Dedifferentiated amniotic fluid mesenchymal stem cell (primary cell): Measurements from ENCODE around the gene RAET1L.
A peak's percentile ranks its signal among the peaks of the same experiment; 100 is the strongest.
"Not testable (repeated sequence)": the region's sequence is repeated elsewhere in the genome, so short reads cannot be mapped to it uniquely, and the experiment has no call there.

Source experiments
- DNase-seq: peaks from one replicate; pipeline ENCODE4 v3.0.0-alpha.2; 2016; ENCODE audit errors: extremely low spot score

Gene RAET1L

DNA sequence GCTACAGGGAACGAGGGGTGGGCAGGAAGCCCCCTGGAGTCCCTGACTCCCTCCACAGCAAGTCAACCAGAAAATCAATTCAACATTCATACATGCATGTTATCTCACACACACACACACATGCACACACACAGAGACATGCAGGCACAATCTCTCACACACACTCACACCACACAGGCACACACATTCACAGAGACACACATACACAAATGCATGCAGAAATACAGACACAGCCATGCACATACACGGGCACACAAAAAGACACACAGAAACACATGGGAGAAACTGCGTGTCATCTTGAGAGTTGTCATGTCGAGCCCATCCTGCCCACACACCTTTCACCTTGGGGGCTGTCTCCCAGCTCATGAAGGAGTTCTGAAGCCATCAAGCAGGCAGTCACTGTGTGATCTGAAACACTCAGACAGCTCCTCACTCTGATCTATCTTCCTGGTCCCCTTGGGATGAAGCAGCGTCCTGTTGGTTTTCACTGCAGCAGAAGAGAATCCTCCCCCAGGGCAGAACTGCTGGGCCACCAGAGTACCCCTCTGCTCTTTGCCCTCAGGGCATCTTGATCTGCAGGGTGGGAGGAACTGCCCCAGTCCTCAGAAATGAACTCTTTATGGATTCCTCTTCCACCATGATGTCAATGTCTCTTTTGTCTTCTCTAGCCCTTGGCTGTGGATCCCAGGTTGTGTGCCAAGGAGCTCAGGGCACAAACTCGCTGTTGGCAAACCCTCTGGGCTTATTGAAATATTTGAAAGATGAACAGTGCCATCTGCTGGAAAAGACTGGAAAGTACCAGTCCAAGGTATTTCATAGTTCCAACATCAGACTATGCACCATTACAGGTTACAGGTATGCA is 8.8 kb downstream of the RAET1L start:
- peak; percentile 58 for DNase-seq

- not testable (repeated sequence) for DNase-seq
Measured at GRCh38 chr6:150015281-150016001, 9.9 kb downstream of the RAET1L start.

DNA sequence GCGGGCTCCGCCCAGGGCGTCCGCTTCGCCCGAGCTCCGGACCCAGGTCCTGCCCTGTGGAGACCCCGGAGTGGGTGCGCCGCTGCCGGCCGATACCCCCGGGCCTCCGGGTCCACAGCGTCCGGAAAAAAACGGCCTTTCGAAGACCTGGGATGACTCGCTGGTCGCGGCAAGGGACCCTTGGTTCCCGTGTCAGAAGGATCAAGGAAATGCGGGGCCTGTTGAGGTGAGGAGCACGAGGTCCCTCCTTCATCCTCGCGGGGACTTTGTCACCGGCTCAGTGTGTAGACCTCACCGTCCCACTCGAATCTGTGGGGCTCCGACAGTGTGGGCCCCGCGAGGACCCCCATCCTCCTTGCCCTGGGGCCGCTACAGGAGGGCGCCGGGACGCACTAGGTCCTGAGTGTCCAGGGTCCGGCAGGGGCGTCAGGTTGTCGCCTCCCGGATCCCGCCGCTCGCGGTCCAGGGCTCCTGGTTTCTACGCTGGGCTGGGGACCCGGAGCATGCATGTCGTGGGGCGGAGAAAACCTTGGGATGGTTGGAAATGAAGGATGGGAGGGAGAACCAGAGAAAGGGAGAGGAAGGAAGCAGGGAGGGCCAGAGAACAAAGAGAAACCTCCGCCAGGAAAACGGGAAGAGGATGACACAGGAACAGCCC is 10.6 kb downstream of the RAET1L start:
- DNase-seq, result not testable (repeated sequence)

- not testable (repeated sequence) for DNase-seq
Measured at GRCh38 chr6:150013785-150014622, 11.3 kb downstream of the RAET1L start.

GRCh38 chr6:150012846-150013784 is 12.2 kb downstream of the RAET1L start:
- not testable (repeated sequence) for DNase-seq

DNA sequence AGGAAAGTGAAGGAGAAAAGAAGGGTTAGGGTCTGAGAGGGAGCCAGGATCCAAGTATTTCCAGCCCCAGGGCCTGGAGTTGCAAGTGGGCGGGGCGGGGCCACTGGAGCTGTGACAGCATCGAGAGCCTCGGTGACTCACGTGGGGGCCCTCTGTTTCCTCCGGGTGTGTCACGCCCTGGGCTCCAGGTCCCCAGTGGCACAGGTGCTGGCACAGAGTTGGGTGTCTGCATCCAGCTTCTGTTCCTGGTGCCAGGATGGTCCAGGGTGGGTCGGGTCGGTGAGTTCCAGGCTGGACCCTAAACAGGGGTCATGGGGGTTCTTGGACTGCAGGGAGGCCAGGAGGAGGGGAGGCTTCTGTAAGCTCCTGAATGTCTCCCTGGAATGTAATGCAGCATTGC is 16.7 kb downstream of the RAET1L start:
- DNase-seq, result no peak

DNA sequence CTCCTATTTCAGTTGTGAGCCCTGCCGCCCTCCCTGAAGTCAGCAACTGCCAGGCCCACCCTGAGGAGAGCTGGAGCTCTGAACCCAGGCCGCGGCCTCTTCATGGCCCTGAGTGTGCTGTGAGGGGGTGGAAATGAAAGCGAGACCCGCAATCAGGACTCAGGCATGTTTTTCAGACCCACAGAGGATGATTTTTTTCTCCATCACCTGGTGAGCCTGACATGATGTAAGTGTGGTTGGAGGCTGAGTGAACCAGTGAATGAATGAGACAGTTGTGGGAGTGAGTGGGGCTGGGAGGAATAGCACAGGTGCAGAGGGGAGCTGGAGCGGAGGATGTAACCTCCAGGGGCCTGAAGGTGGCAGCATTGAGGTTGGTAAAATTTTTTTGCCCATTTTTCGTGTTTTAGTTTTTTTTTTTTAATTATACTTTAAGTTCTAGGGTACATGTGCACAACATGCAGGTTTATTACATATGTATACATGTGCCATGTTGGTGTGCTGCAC is 18.3 kb downstream of the RAET1L start:
- no peak for DNase-seq

DNA sequence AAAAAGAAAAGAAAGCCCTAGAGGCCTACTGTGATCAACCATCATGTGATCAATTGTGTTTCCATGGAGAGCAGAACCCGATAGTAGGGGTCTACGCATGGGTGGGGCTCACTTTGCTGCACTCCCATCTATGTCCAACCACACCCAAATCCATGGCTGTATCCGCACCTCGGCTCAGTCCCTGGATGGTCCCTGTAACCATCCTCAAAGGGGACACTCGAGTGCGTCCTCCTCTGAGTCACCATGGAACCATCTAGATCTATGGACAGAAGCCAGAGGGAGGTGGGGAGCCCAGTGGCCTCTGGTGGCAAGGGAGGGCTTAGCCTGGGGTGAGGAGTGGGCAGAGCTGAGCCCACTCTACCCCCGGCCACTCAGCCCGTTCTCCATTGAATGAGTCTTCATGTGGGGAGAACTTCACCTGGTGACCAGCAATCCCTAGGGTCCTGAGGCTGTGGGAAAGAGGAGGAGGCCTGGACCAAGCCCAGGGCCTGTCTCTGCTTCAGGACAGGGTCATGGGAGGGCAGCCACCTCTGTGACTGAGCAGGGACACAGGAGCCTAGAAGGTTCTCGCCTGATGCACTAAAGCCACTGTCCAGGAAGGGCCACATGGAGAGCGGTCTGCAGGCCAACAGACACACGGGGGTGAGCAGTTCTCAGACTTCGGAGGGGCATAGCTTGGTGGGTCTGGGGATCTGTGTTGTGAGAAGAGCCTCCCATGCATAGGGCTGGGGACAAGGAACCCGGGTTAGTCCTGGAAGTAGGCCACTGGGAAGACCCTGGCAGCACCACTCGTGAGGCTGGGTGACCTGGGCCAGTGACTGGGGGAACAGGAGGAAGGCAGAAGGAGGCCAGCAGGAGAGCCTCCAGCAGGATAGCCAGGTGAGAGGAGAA is 19.3 kb downstream of the RAET1L start:
- DNase-seq, result no peak

- DNase-seq, result peak; percentile 65
Measured at GRCh38 chr6:150004783-150005717, 20.3 kb downstream of the RAET1L start.

DNA sequence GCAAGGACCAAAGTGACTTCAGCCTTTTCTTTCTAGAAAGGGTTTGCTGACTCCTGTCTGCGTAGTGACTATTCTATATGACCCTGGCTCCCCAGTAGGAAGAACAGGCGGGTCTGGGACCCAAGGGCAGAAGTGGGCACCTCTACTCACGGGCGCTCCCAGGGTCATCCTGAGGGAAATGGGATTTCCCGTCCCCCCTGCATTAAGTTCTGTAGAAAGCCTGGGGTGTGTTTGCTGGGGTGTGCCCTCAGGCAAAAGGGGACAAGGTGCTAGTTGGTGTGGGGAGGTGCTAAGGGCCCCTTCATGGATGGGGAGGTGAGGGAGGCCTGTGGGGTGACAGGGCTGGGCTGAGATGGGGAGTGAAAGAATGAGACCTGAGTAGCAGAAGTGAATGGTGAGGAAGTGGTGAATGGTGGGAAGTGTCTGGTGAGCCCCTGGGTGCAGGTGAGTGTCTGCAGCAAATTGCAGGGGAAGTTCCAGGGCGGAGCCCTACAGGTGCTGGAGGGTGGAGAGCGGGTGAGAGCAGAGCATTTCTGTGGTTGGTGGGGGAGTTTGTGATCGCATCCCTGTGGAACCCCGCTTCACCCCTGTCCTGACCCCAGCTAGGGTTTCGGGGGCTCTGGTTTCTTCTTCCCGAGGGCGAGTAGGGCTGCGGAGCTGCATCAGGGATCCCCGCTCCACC is 21.1 kb downstream of the RAET1L start:
- DNase-seq, result no peak

GRCh38 chr6:150003599-150003998 is 21.7 kb downstream of the RAET1L start:
- DNase-seq, result not testable (repeated sequence)

DNA sequence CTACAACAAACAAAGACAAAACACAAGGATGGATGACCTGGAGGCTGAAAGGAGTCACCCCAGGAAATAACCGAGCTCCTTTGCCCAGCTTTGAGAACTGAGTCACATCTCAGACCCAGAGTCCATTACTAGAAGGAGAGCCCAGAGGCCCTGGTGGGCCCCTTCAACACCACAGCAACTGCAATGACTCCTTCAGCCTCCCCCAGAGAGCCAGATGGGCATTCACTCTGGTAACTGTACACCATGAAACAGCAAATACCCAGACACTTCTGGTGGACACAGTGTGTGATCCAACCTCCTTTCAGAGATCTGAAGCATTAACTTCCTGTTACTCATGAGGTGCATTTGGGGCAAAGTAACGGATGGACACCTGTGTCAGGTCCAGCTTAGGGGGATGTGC is 22.6 kb downstream of the RAET1L start:
- DNase-seq, result no peak

- DNase-seq, result no peak
Measured at GRCh38 chr6:150001295-150002008, 23.9 kb downstream of the RAET1L start.

GRCh38 chr6:149999636-150000035 is 25.7 kb downstream of the RAET1L start:
- DNase-seq, result no peak

DNA sequence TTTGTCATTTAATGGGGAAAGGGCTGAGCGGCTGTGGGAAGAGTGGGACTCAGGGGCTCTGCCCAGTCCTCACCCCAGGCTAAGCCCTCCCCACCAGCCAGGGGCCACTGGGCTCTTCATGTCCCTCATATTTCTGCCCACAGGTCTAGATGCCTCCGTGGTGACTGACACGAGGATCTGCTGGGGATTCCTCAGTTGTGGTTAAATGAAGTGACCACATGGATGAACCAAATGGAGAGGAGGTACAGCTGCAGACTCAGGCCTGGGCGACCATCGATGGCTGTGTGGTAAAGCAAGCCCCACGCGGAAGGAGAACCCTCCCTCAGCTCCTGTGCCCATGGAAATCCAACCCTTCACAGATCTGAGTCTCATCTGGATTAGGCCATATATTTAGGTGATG is 29.4 kb downstream of the RAET1L start:
- DNase-seq, result no peak

DNA sequence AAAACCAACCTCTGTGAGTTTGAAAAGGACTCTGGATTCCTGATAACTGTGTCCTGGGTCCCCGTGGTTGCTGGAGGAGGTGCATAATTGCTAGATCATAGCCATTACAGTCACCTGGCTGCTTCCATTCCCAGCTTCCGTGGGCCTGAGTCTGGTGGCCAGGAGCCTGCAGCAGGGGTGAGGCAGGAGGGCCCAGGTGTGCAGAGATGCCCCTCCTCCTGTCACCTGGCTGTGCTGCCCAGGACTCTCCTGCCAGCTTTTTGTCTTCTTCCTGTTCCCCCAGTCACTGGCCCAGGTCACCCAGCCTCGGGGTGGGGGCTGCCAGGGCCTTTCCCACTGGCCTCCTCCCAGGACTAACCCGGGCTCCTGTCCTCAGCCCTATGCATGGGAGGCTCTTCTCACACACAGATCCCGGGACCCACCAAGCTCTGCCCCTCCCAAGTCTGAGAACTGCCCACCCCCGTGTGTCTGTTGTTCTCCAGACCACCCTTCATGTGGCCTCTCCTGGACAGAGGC is 30.0 kb downstream of the RAET1L start:
- DNase-seq, result no peak

DNA sequence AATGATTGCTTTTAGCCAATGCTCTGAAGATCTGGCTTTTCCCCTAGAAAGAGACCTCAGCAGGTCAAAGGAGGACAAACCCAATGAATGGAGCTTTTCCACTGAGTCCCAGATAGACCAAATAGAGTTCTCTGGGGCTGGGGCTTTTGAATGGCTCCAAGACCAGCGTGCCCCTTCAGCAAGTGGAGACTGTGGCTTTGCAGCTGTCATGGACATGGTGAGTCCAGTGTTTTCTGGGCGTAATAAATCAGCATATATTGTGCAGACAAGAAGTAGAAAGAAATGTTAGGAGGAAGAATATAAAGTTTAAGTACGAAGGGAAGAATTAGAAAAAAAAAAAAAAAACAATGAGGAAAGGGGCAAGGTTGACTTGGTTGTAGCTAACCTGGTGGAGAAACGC is 33.5 kb downstream of the RAET1L start:
- no peak for DNase-seq
